Measurements from ENCODE around the gene ACTL10. TPM values are rescaled to one million over a fixed set of nuclear protein-coding genes. Genes with fewer than 3 reads are reported as not detected.
A peak's percentile ranks its signal among the peaks of the same experiment; 100 is the strongest.

ACTL10 gene
- total and polyA plus RNA-seq, 2 of the 13 experiments (the other 11 are each of a cell fraction or from before 2014, with no cell fraction given), result not detected

DNA sequence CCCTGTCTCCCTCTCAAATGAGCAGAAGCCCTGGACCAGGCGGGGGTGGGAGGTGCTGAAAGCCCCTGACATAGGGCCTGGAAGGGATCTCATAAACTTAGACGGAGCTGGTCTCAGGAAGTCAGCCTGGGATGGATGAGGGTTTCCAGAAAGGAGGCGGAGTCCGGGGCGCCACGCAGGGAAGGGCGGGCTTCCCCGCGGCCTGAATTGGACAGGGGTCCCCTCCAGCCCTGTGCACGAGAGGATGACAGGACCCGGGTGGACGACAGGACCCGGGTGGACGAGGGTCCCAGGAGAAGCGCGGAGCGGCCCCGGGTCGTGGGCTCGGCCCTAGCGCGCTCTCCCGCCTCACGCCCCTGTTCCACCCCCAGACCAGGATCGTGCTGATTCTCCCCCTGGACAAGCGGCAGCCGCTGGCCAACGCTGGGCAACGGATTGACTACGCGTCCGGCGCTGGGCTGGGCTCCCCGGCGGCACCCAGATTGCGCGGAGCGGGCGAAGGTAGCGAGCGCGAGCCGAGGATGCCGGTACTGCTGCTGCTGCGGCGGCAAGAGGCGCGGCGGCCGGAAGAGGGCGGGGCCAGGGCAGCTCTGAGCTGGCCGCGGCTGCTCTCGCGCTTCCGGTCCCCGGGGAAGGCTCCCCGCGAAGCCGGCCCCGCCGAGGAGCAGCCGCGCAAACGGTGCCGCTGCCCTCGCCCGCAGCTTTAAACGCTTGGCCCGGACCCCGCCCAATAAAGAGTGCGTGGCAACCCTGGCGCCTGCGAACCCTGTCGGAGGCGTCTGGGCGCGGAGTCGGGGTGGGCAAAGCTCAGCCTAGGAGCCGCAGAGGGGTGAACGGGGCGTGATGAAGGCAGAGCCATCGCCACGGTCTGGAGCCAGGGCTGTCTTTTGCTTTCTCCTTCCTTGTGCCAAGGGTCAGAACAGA lies 3.3 kb upstream of the ACTL10 start (continued):
- TF ChIP-seq, protein P1, sequence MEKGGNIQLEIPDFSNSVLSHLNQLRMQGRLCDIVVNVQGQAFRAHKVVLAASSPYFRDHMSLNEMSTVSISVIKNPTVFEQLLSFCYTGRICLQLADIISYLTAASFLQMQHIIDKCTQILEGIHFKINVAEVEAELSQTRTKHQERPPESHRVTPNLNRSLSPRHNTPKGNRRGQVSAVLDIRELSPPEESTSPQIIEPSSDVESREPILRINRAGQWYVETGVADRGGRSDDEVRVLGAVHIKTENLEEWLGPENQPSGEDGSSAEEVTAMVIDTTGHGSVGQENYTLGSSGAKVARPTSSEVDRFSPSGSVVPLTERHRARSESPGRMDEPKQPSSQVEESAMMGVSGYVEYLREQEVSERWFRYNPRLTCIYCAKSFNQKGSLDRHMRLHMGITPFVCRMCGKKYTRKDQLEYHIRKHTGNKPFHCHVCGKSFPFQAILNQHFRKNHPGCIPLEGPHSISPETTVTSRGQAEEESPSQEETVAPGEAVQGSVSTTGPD (CRISPR knock-in tag; IDR thresholded peaks at IDR 0.05), result peak; percentile 61; the same call in 1 of the 2 replicates
- TF ChIP-seq TCF7 (IDR thresholded peaks at IDR 0.05; ENCODE audit: low read depth) (no peak), SIN3B (IDR thresholded peaks at IDR 0.05; ENCODE audit: low read length) (no peak), SATB2 (CRISPR knock-in tag; IDR thresholded peaks at IDR 0.05) (no peak), ZNF335 (CRISPR knock-in tag; IDR thresholded peaks at IDR 0.05) (peak; percentile 50; the same call in 1 of the 2 replicates), BRCA1 (CRISPR knock-in tag; IDR thresholded peaks at IDR 0.05) (peak; percentile 77; the same call in 1 of the 2 replicates), HMGA1 (CRISPR knock-in tag; conservative IDR thresholded peaks at IDR 0.05) (no peak), SMARCE1 (IDR thresholded peaks at IDR 0.05; ENCODE audit: borderline replicate concordance) (no peak), ZNF780A (CRISPR knock-in tag; IDR thresholded peaks at IDR 0.05) (peak; percentile 91; the same call in 1 of the 2 replicates), NFKBIZ (CRISPR knock-in tag; IDR thresholded peaks at IDR 0.05) (0 out of 2 replicates have a peak, but pooled peaks have one; percentile 11), ZNF354B (CRISPR knock-in tag; IDR thresholded peaks at IDR 0.05) (peak; percentile 87), SAFB2 (CRISPR knock-in tag; IDR thresholded peaks at IDR 0.05; ENCODE audit: borderline replicate concordance, low read depth) (peak; percentile 100), ZFX (CRISPR knock-in tag; IDR thresholded peaks at IDR 0.05; ENCODE audit: low read depth) (peak; percentile 78), EHMT2 (IDR thresholded peaks at IDR 0.05; ENCODE audit: borderline replicate concordance, low read depth, low read length) (no peak), MEIS2 (CRISPR knock-in tag; IDR thresholded peaks at IDR 0.05) (peak; percentile 51; the same call in 1 of the 2 replicates), SP2 (CRISPR knock-in tag; IDR thresholded peaks at IDR 0.05) (peak; percentile 63; the same call in 1 of the 2 replicates), GFI1 (CRISPR knock-in tag; IDR thresholded peaks at IDR 0.05; ENCODE audit: borderline replicate concordance) (peak; percentile 55; the same call in 1 of the 2 replicates), ZFAT (CRISPR knock-in tag; conservative IDR thresholded peaks at IDR 0.05) (peak; percentile 79; the same call in 1 of the 2 replicates)
- TF ChIP-seq, protein P2, sequence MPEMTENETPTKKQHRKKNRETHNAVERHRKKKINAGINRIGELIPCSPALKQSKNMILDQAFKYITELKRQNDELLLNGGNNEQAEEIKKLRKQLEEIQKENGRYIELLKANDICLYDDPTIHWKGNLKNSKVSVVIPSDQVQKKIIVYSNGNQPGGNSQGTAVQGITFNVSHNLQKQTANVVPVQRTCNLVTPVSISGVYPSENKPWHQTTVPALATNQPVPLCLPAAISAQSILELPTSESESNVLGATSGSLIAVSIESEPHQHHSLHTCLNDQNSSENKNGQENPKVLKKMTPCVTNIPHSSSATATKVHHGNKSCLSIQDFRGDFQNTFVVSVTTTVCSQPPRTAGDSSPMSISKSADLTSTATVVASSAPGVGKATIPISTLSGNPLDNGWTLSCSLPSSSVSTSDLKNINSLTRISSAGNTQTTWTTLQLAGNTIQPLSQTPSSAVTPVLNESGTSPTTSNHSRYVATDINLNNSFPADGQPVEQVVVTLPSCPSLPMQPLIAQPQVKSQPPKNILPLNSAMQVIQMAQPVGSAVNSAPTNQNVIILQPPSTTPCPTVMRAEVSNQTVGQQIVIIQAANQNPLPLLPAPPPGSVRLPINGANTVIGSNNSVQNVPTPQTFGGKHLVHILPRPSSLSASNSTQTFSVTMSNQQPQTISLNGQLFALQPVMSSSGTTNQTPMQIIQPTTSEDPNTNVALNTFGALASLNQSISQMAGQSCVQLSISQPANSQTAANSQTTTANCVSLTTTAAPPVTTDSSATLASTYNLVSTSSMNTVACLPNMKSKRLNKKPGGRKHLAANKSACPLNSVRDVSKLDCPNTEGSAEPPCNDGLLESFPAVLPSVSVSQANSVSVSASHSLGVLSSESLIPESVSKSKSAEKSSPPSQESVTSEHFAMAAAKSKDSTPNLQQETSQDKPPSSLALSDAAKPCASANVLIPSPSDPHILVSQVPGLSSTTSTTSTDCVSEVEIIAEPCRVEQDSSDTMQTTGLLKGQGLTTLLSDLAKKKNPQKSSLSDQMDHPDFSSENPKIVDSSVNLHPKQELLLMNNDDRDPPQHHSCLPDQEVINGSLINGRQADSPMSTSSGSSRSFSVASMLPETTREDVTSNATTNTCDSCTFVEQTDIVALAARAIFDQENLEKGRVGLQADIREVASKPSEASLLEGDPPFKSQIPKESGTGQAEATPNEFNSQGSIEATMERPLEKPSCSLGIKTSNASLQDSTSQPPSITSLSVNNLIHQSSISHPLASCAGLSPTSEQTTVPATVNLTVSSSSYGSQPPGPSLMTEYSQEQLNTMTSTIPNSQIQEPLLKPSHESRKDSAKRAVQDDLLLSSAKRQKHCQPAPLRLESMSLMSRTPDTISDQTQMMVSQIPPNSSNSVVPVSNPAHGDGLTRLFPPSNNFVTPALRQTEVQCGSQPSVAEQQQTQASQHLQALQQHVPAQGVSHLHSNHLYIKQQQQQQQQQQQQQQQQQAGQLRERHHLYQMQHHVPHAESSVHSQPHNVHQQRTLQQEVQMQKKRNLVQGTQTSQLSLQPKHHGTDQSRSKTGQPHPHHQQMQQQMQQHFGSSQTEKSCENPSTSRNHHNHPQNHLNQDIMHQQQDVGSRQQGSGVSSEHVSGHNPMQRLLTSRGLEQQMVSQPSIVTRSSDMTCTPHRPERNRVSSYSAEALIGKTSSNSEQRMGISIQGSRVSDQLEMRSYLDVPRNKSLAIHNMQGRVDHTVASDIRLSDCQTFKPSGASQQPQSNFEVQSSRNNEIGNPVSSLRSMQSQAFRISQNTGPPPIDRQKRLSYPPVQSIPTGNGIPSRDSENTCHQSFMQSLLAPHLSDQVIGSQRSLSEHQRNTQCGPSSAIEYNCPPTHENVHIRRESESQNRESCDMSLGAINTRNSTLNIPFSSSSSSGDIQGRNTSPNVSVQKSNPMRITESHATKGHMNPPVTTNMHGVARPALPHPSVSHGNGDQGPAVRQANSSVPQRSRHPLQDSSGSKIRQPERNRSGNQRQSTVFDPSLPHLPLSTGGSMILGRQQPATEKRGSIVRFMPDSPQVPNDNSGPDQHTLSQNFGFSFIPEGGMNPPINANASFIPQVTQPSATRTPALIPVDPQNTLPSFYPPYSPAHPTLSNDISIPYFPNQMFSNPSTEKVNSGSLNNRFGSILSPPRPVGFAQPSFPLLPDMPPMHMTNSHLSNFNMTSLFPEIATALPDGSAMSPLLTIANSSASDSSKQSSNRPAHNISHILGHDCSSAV (CRISPR knock-in tag; IDR thresholded peaks at IDR 0.05; ENCODE audit: borderline replicate concordance), result peak; percentile 68; the same call in 1 of the 2 replicates
